ENCODE measurements around the gene PTPA.

Gene PTPA

GRCh38 chr9:129081388-129081904, 29.8 kb upstream of the PTPA start:
- DNase-seq (ENCODE audit: low read depth in 2 of 2), result no peak

- no peak for DNase-seq (ENCODE audit: low read depth in 2 of 2)
These were observed 27.1 kb upstream of the PTPA start for GRCh38 chr9:129084087-129084486.

DNA sequence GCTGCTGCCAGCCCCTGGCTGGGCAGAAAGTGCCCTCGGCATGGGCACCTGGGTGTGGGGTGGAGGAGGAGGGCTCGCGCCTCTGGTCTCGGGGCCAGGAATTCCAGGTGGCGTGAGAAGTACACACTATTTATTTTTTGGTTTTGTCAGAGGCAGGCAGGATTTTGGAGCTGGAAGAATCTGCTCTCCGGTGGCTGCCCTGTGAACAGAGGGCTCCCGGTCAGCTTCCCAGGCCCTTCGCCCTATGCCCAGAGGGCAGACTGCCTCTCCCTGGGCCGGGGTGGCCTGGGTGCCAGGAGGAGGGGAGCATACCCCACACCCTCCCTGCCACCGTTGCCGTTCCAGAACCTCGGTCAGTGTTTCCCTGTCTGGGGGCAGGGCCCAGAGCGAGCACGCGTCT, 22.0 kb upstream of the PTPA start:
- DNase-seq (ENCODE audit: low read depth in 2 of 2), result no peak

GRCh38 chr9:129093602-129094386, 17.4 kb upstream of the PTPA start:
- DNase-seq (ENCODE audit: low read depth in 2 of 2), result no peak

GRCh38 chr9:129094387-129095169, 16.6 kb upstream of the PTPA start:
- no peak for DNase-seq (ENCODE audit: low read depth in 2 of 2)

GRCh38 chr9:129095170-129095667, 16.0 kb upstream of the PTPA start:
- no peak for DNase-seq (ENCODE audit: low read depth in 2 of 2)

DNA sequence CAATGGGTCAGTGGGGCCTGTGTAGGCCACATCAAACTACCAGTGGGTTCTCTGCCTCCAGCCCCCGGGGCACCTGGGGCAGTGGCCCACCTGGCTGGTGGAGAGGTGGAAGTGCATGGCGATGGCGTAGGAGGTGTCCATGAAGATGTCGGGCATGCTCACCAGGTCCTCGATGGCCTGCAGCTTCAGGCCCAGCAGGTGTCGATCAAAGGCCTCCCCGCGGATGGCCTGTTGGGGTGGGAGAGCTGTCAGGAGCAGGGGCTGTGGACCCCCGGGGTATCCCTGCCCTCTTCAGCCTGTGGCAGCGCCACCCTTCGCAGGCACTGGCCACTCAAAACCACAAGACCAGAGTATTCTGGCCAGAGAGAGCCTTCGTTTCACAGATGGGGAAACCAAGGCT, 15.3 kb upstream of the PTPA start:
- no peak for DNase-seq (ENCODE audit: low read depth in 2 of 2)

DNA sequence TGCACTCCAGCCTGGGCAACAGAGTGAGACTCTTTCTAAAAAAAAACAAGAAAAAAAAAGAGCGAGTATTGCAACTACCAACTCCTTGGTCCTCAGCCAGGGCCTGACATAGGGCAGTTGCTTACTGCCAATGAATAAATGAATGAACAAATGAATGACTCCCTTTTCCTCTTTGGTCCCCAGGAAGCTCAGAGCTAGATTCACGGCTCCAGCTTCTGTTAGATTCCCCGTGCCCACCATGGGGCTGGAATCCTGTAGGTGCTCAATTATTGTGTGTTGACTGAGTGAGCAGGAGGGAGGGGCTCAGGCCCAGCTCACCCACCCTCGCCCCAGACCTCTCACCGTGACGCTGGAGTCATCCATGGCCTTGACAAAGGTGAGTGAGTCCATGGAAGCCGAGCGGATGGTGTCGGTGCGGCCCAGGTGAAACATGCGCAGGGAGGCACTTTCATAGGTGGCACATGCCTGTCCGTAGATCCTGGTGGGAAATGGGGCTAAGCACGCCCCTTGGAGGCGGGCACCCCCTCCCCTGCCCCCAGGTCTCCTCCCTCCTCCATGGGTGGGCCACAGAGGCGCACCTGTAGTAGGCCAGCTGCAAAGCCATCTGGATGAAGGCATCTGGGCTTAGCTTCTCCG, 13.4 kb upstream of the PTPA start:
- no peak for DNase-seq (ENCODE audit: low read depth in 2 of 2)

GRCh38 chr9:129098328-129098727, 12.9 kb upstream of the PTPA start:
- no peak for DNase-seq (ENCODE audit: low read depth in 2 of 2)

DNA sequence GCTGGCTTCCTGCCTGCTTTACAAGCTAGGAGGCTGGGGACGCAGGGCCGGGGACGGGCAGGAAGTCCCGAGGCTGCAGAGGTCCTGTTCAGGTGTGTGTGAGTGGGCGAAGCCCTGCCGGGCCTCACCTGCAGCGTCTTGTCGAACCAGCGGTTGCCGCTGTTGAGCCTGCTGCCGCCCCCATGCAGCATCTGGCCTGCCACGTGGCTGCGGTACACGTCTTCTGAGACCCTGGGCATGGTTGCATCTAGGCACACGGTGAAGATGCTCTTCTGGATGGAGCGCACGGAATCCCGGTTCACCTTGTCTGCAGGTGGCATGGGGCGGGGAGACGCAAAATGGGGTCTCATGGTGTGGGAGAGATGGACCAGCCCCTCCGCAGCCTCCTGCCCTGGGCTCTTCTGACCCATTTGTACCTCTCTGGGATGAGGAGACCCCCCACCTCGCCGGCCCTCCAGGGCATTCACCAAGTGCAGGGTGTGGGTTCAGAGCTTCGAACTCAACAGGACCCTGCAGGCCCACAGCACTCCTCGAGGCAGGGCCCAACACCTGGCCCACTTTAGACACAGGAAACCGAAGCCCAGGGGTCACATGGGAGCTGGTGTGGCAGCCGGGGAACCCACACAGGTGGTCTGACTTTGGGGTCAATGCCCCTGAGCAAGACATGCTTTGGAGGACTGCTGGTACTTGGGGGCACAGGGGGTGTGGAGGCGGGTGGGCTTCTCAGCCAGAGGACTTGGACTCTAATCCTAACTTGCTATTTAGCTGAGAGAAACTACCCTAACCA, 10.6 kb upstream of the PTPA start:
- no peak for DNase-seq (ENCODE audit: low read depth in 2 of 2)

DNA sequence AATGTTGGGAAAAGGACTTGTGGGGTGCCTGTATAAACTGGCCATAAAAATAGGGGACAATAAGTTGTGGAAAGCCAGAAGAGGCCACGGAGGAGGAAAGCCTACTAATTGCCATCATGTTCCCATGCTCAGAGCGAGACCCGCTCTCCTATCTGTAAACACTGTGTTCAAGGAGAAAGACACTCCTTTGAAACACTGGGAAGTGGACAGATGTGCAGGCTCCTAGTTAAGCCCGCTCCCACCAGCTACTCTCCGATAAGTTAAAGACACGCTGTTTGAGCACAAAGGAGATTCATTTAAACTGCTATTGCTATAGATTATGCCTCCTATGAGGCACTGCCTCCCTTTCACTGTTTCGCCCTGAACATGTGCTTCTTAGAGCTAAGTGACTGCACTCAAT, 9.9 kb upstream of the PTPA start:
- DNase-seq (ENCODE audit: low read depth in 2 of 2), result no peak

- DNase-seq (ENCODE audit: low read depth in 2 of 2), result no peak
These were observed 9.1 kb upstream of the PTPA start for GRCh38 chr9:129102095-129102525.

DNA sequence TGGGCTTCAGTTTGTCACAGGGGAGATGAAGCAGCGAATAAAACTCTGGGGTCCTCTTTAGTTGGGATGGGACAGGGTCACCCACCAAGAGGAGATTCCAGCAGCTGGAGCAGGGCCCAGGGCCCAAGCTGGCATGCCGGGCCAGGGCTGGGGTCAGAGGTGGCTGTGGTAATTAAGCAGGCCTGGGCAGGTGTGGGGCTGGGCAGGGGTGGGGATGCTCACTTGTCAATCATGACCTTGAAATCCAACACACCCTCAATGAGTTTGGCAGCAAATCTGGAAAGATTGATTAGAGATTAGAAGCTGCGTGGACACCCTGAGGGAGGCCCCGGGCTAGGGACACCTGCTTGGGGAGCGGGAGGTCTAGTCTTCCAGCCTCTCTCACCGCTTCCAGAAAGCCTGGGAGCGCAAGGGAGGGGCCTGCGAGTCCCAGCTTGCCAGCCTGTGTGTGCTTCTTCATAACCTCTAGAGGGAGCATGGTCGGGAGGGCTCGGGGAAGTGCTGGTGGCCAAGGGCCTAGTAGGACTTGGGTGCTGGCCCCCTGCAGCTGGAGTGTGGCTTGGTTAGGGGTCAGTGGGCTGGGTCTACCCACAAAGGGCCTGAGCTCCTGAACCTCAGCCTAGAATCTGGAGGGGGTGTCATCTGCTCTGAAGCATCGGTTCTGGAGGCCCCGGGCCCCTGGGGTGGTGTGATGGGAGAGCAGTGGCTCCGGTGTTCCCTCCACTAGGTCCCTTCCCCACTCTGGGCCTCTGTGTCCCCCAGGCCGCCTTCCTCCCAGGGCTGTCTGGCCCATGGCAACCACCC, 8.2 kb upstream of the PTPA start:
- no peak for DNase-seq (ENCODE audit: low read depth in 2 of 2)

DNA sequence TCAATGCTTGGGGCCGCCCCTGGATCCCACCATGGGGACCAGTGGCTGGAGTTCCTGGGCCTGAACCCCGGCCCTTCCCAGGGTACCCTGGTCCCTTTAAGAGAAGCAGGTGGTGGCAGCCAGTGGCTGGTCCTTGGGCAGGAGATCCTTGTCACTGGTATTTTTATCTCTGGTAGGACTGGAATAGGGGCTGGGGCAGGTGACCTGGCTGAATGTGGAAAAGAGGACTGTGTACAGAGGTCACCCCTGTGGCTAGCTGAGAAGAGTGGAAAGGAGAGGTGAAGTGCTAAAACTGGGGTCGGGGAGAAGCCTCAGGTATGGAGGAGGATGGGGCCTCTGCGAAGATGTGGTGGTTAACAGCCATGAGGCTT, 7.6 kb upstream of the PTPA start:
- DNase-seq (ENCODE audit: low read depth in 2 of 2), result no peak

- DNase-seq (ENCODE audit: low read depth in 2 of 2), result no peak
These were observed 7.2 kb upstream of the PTPA start for GRCh38 chr9:129104051-129104450.

- DNase-seq (ENCODE audit: low read depth in 2 of 2), result no peak
These were observed 5.1 kb upstream of the PTPA start for GRCh38 chr9:129105857-129106694.

DNA sequence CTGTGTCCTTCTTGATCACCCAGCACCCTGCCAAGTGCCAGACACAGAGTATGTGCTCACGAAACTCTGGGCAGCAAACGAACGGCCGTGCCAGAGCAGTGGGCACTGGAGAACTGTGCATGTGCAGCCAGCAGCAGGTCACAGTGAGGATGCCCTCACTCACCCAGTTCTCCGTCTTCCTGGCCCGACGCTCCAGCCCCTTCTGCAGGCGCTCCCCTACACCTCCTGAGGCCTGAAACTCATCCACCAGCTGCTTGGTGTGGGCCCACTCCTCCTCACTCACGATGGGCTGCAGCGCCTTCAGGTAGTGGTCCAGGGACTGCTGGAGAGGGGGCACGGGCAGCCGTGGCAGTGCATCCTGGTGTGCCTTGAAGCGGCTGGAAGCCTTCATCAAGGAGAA, 3.6 kb upstream of the PTPA start:
- no peak for DNase-seq (ENCODE audit: low read depth in 2 of 2)

GRCh38 chr9:129108083-129108804, 3.0 kb upstream of the PTPA start:
- no peak for DNase-seq (ENCODE audit: low read depth in 2 of 2)

Measured in stimulated activated CD8-positive, alpha-beta memory T cell treated with anti-CD3 and anti-CD28 coated beads, Interleukin-7, amount 100 ng/mL, for 1 hour (primary cell).